HepG2 (cell line): ENCODE results near the gene STAT1.

ENCODE experiments used
- MIXL1 ChIP-seq: IDR thresholded peaks from 2 replicates; pipeline ENCODE4 v1.6.1; 2016
- MYC ChIP-seq: sonication (generic); formaldehyde crosslinking; IDR thresholded peaks from 2 replicates; pipeline ENCODE4 v1.9.0; 2021; ENCODE audit warnings: missing genetic modification reagents, borderline replicate concordance
- NAIF1 ChIP-seq: sonication (generic); formaldehyde crosslinking; IDR thresholded peaks from 2 replicates; pipeline ENCODE4 v1.5.0; 2020; ENCODE audit warnings: mild to moderate bottlenecking, missing genetic modification reagents, borderline replicate concordance
- POLR2A ChIP-seq, 2 experiments: IDR thresholded peaks; 2 replicates each; pipeline ENCODE4 v1.6.1; 2011; ENCODE audit warnings: low read depth in 2 of 2, low read length in 2 of 2, mild to moderate bottlenecking in 1 of 2, moderate library complexity in 1 of 2; ENCODE audit not compliant: insufficient read depth in 1 of 2
- RELA ChIP-seq: sonication (generic); formaldehyde crosslinking; IDR thresholded peaks from 2 replicates; pipeline ENCODE4 v1.4.0; 2020; ENCODE audit warnings: missing genetic modification reagents
- YY1 ChIP-seq: IDR thresholded peaks from 2 replicates; pipeline ENCODE4 v1.6.1; 2011; ENCODE audit warnings: low read length, low read depth, moderate library complexity, mild to moderate bottlenecking; ENCODE audit not compliant: insufficient read depth, insufficient replicate concordance
- ZBTB8A ChIP-seq: sonication (generic); formaldehyde crosslinking; IDR thresholded peaks from 2 replicates; pipeline ENCODE4 v1.4.0; 2020; ENCODE audit warnings: mild to moderate bottlenecking, low read depth, missing genetic modification reagents, borderline replicate concordance
- ZNF17 ChIP-seq: sonication (generic); formaldehyde crosslinking; IDR thresholded peaks from 2 replicates; pipeline ENCODE4 v1.5.0; 2020; ENCODE audit warnings: mild to moderate bottlenecking, missing genetic modification reagents
- ZNF510 ChIP-seq: sonication (generic); formaldehyde crosslinking; IDR thresholded peaks from 2 replicates; pipeline ENCODE4 v1.4.0; 2020; ENCODE audit warnings: low read depth, mild to moderate bottlenecking, missing genetic modification reagents
- TF ChIP-seq, protein P1 (sequence below), 2 experiments: IDR thresholded peaks; 2 replicates each; pipeline ENCODE4 v1.6.1; 2011 to 2012; ENCODE audit warnings: low read length in 2 of 2, borderline replicate concordance in 1 of 2, low read depth in 1 of 2, mild to moderate bottlenecking in 1 of 2, moderate library complexity in 1 of 2
- TF ChIP-seq, protein P2 (sequence below): IDR thresholded peaks from 2 replicates; pipeline ENCODE4 v1.6.1; 2016

- TF ChIP-seq YY1 = no peak
- TF ChIP-seq POLR2A (IDR thresholded peaks at IDR 0.05; ENCODE audit: insufficient read depth in 1 of 2, low read depth in 2 of 2, low read length in 2 of 2) = no peak
- no peak for TF ChIP-seq ZNF510 (CRISPR knock-in tag)
- no peak for TF ChIP-seq MYC (CRISPR knock-in tag)
- TF ChIP-seq, protein P1, sequence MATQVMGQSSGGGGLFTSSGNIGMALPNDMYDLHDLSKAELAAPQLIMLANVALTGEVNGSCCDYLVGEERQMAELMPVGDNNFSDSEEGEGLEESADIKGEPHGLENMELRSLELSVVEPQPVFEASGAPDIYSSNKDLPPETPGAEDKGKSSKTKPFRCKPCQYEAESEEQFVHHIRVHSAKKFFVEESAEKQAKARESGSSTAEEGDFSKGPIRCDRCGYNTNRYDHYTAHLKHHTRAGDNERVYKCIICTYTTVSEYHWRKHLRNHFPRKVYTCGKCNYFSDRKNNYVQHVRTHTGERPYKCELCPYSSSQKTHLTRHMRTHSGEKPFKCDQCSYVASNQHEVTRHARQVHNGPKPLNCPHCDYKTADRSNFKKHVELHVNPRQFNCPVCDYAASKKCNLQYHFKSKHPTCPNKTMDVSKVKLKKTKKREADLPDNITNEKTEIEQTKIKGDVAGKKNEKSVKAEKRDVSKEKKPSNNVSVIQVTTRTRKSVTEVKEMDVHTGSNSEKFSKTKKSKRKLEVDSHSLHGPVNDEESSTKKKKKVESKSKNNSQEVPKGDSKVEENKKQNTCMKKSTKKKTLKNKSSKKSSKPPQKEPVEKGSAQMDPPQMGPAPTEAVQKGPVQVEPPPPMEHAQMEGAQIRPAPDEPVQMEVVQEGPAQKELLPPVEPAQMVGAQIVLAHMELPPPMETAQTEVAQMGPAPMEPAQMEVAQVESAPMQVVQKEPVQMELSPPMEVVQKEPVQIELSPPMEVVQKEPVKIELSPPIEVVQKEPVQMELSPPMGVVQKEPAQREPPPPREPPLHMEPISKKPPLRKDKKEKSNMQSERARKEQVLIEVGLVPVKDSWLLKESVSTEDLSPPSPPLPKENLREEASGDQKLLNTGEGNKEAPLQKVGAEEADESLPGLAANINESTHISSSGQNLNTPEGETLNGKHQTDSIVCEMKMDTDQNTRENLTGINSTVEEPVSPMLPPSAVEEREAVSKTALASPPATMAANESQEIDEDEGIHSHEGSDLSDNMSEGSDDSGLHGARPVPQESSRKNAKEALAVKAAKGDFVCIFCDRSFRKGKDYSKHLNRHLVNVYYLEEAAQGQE (IDR thresholded peaks at IDR 0.05; ENCODE audit: borderline replicate concordance in 1 of 2, low read depth in 1 of 2, low read length in 2 of 2) = no peak
- no peak for TF ChIP-seq NAIF1 (CRISPR knock-in tag)
- TF ChIP-seq RELA (CRISPR knock-in tag) = no peak
- TF ChIP-seq MIXL1 (CRISPR knock-in tag) = no peak
- TF ChIP-seq ZNF17 (CRISPR knock-in tag) = no peak
- TF ChIP-seq, protein P2, sequence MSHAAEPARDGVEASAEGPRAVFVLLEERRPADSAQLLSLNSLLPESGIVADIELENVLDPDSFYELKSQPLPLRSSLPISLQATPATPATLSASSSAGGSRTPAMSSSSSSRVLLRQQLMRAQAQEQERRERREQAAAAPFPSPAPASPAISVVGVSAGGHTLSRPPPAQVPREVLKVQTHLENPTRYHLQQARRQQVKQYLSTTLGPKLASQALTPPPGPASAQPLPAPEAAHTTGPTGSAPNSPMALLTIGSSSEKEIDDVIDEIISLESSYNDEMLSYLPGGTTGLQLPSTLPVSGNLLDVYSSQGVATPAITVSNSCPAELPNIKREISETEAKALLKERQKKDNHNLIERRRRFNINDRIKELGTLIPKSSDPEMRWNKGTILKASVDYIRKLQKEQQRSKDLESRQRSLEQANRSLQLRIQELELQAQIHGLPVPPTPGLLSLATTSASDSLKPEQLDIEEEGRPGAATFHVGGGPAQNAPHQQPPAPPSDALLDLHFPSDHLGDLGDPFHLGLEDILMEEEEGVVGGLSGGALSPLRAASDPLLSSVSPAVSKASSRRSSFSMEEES (CRISPR knock-in tag) = no peak
- no peak for TF ChIP-seq ZBTB8A
Measured at GRCh38 chr2:191018643-191019119, 4.7 kb upstream of the STAT1 start.
